MG63 (cell line): ENCODE results near the gene PLCG2. TPM values are rescaled to one million over a fixed set of nuclear protein-coding genes. Genes with fewer than 3 reads are reported as not detected.
"Not testable (repeated sequence)": the region's sequence is repeated elsewhere in the genome, so short reads cannot be mapped to it uniquely, and the experiment has no call there.

Source experiments
- DNase-seq: peaks from one replicate; pipeline ENCODE4 v3.0.0-alpha.2; 2020
- H3K27me3 ChIP-seq: fragments of 250-450 bp; sonication (Bioruptor Pico); 2 replicates; pipeline ENCODE4 v1.5.1; 2020; ENCODE audit warnings: mild to moderate bottlenecking, moderate library complexity
- H3K36me3 ChIP-seq: fragments of 250-450 bp; sonication (Bioruptor Pico); 2 replicates; pipeline ENCODE4 v1.5.1; 2020; ENCODE audit warnings: mild to moderate bottlenecking, moderate library complexity
- H3K4me3 ChIP-seq: fragments of 250-450 bp; sonication (Bioruptor Pico); 2 replicates; pipeline ENCODE4 v1.5.1; 2020; ENCODE audit warnings: mild to moderate bottlenecking, moderate library complexity
- H3K9me3 ChIP-seq: fragments of 250-450 bp; sonication (Bioruptor Pico); 2 replicates; pipeline ENCODE4 v1.5.1; 2020; ENCODE audit warnings: mild to moderate bottlenecking, moderate library complexity
- total RNA-seq: library from RNA; depleted of rRNA; stranded (reverse); fragments of >200 nt; shearing (Covaris generic); gene quantifications from 2 replicates; pipeline ENCODE4 v1.2.3, GENCODE V29; 2014; ENCODE audit warnings: low replicate concordance

PLCG2 gene
- total RNA-seq, 1 experiment from 2014 or later = 1.0 TPM

- no peak for DNase-seq
- no peaks in the 10 kb centered on the region for H3K36me3 ChIP-seq
- H3K9me3 ChIP-seq = no peaks in the 10 kb centered on the region
- no peaks in the 10 kb centered on the region for H3K27me3 ChIP-seq
- H3K4me3 ChIP-seq = peak overlapping the region; percentile 36
These were observed 32.5 kb upstream of the PLCG2 start for GRCh38 chr16:81746566-81746965.

DNA sequence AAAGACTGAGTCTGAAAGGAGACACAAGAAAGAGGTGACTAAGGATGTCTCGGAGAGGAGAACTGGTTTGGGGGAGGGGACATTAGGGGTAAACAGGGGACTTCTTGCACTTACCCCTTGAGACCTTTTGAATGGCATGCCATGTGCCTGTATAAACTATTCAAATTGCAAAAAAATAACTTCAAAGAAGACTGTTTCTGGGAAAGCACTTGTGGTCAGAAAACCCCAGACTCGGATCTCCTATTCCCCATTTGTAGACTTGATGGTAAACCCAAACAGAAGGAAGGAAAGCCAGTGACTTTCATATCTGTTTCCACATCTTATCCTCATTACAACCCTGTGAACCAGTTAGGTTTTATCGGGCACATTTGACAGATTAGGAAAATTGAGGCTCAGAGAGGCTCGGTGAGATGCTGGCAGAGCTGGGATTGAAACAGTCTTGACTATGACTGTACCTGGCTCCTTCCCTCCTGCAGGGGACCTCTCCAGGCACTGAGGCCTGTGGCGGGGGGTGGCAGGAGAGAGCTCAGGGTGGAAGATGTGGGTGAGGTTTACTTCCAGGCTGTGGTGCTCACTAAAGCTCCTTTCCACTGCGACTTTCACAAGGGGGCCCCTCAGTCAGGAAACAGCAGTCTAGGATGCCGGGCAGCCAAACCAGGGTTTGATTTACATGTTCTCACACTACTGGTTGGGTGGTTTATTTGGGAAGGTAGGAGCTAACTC is 30.5 kb upstream of the PLCG2 start:
- no peak for DNase-seq
- Histone ChIP-seq H3K4me3 (no peak overlapping the region), H3K9me3 (no peaks in the 10 kb centered on the region), H3K36me3 (no peaks in the 10 kb centered on the region), H3K27me3 (no peaks in the 10 kb centered on the region)

DNA sequence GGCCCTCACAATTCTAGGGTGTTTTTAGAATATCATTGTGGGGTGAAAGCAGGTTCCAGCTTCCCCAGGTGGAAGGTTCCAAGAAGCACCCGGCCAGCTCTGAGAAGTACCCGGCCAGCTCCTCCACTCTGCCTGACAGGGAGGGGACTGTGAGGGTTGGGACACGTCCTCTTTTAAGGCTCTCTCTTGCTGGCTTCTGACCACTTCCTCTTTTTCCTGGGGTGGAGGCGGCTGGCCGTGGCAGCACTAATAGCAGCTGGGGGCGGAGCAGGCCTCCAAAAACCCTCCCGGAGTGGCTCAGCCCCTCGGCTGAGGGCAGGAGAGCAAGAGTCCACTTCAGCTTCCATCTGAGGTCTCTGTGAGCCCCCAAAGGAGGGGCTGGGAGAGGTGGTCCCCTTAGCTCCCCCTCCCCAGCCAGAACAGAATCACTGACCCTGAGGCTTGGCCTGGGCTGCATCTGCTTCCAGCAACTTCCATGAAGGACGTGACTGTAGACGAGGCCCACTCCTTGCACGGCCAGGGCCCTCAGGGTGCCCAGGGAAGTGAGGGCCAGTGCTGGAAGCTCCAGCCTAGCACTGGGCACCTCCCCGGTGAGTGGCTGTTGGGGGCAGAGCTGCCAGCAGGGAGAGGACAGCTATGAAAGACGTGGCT is 26.7 kb upstream of the PLCG2 start:
- Histone ChIP-seq H3K36me3 (no peaks in the 10 kb centered on the region), H3K9me3 (no peaks in the 10 kb centered on the region), H3K4me3 (no peak overlapping the region), H3K27me3 (no peaks in the 10 kb centered on the region)
- no peak for DNase-seq

GRCh38 chr16:81752876-81753227 is 26.2 kb upstream of the PLCG2 start:
- H3K27me3 ChIP-seq = no peaks in the 10 kb centered on the region
- H3K36me3 ChIP-seq = no peaks in the 10 kb centered on the region
- no peak for DNase-seq
- H3K4me3 ChIP-seq = no peak overlapping the region
- H3K9me3 ChIP-seq = no peaks in the 10 kb centered on the region

DNA sequence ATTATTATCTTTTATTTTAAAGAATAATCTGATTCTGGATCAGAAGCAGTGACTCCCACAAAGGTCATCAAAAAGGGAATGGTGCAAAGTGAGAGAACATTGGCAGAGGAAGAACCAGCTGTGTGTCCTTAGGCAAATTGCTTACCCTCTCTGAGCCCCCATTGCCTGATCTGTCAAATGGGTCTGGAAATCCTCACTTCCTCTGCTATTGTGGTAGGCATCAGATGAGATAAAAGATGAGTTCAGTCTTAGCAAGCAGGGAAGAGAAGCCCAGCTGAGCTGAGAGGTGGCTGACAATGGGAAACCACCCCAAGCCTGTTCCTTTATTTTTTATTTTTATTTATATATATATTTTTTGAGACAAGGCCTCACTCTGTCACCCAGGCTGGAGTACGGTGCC is 24.2 kb upstream of the PLCG2 start:
- H3K36me3 ChIP-seq = no peaks in the 10 kb centered on the region
- no peak overlapping the region for H3K4me3 ChIP-seq
- H3K27me3 ChIP-seq = no peaks in the 10 kb centered on the region
- DNase-seq = no peak
- H3K9me3 ChIP-seq = no peaks in the 10 kb centered on the region

GRCh38 chr16:81755915-81756614 is 23.0 kb upstream of the PLCG2 start:
- no peaks in the 10 kb centered on the region for H3K9me3 ChIP-seq
- H3K27me3 ChIP-seq = no peaks in the 10 kb centered on the region
- H3K36me3 ChIP-seq = no peaks in the 10 kb centered on the region
- DNase-seq = no peak
- no peak overlapping the region for H3K4me3 ChIP-seq

- no peaks in the 10 kb centered on the region for H3K36me3 ChIP-seq
- DNase-seq = no peak
- H3K27me3 ChIP-seq = no peaks in the 10 kb centered on the region
- H3K9me3 ChIP-seq = no peaks in the 10 kb centered on the region
- no peak overlapping the region for H3K4me3 ChIP-seq
These were observed 22.3 kb upstream of the PLCG2 start for GRCh38 chr16:81756615-81757356.

- no peak for DNase-seq
- Histone ChIP-seq H3K27me3 (no peaks in the 10 kb centered on the region), H3K9me3 (no peaks in the 10 kb centered on the region), H3K36me3 (no peaks in the 10 kb centered on the region), H3K4me3 (no peak overlapping the region)
These were observed 20.7 kb upstream of the PLCG2 start for GRCh38 chr16:81758376-81758775.

DNA sequence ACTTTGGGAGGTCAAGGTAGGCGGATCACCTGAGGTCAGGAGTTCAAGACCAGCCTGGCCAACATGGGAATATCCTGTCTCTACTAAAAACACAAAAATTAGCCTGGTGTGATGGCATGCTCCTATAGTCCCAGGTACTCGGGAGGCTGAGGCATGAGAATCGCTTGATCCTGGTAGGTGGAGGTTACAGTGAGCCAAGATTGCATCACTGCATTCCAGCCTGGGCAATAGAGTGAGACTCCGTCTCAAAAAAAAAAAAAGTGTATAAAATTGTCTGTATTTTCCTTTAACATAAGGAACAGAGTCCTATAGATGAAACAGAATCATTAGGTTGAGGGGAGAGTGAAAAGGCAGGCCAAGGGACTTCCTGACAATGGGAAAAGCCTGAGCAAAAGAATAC is 16.8 kb upstream of the PLCG2 start:
- H3K27me3 ChIP-seq, H3K36me3 ChIP-seq, H3K9me3 ChIP-seq, H3K4me3 ChIP-seq, DNase-seq: not testable (repeated sequence)

DNA sequence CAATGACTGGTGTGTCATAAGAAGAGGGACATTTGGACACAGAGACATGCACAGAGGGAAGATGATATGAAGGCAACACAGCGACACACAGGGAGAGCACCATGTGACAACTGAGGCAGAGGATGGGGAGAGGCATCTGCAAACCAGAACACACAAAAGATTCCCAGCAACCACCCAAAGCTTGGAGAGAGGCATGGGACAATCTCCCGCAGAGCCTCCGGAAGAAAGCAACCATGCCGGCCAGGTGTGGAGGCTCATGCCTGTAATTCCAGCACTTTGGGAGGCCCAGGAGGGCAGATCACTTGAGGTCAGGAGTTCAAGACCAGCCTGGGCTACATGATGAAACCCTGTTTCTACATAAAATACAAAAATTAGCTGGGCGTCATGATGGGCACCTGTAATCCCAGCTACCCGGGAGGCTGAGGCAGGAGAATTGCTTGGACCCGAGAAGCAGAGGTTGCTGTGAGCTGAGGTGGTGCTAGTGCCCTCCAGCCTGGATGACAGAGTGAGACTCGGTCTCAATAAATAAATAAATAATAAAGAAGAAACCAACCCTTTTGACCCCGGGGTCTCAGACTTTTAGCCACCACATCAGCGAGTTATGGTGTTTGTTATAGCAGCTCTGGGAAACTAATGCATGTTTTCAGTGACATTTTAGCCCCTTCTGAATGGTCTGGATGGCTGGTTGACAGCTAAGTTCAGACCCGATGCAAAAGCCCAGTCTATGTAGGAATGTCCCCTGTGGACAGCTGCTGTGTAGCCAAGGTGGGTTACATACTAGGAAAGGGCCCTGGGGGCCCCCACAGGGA is 13.8 kb upstream of the PLCG2 start:
- H3K36me3 ChIP-seq = no peaks in the 10 kb centered on the region
- no peaks in the 10 kb centered on the region for H3K9me3 ChIP-seq
- peaks cover 2% of the 10 kb centered on the region; the same call in 1 of the 2 replicates for H3K27me3 ChIP-seq
- no peak for DNase-seq
- no peak overlapping the region for H3K4me3 ChIP-seq

GRCh38 chr16:81765969-81766368 is 13.1 kb upstream of the PLCG2 start:
- H3K36me3 ChIP-seq = no peaks in the 10 kb centered on the region

GRCh38 chr16:81767987-81768592 is 11.0 kb upstream of the PLCG2 start:
- peaks cover 2% of the 10 kb centered on the region; the same call in 1 of the 2 replicates for H3K27me3 ChIP-seq
- no peaks in the 10 kb centered on the region for H3K9me3 ChIP-seq
- no peak for DNase-seq
- H3K4me3 ChIP-seq = no peak overlapping the region
- H3K36me3 ChIP-seq = no peaks in the 10 kb centered on the region

More at GRCh38 chr16:81765969-81766368, 13.1 kb upstream of the PLCG2 start:
- Histone ChIP-seq H3K27me3 (peaks cover 2% of the 10 kb centered on the region; the same call in 1 of the 2 replicates), H3K4me3 (no peak overlapping the region), H3K9me3 (no peaks in the 10 kb centered on the region)
- DNase-seq = no peak

DNA sequence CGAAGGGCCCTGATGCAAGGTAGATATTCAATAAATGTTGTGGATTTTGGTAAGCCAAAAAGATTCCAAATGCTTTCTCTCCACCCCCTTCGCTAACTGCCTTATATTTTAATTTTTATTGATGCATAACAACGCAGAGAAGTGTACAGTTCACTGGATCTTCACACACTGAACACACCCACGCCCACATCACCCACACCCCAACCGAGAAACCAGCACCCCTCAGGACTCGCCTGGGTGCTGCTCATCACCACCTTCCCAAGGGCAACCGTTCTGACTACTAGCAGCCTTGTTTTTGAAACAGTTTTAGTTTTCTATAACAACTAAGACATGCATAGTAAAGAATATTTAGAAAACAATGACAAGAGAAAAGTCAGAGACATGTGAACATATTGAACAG is 9.1 kb upstream of the PLCG2 start:
- Histone ChIP-seq H3K27me3 (peaks cover under 1% of the 10 kb centered on the region; the same call in 1 of the 2 replicates), H3K9me3 (no peaks in the 10 kb centered on the region), H3K4me3 (no peak overlapping the region), H3K36me3 (no peaks in the 10 kb centered on the region)
- DNase-seq = no peak

GRCh38 chr16:81774348-81774747 is 4.7 kb upstream of the PLCG2 start:
- no peak overlapping the region for H3K4me3 ChIP-seq
- DNase-seq = no peak
- H3K36me3 ChIP-seq = no peaks in the 10 kb centered on the region
- H3K27me3 ChIP-seq = no peaks in the 10 kb centered on the region; the same call in 1 of the 2 replicates
- 0 out of 2 replicates have a peak, but pooled peaks cover 2% of the 10 kb centered on the region for H3K9me3 ChIP-seq

GRCh38 chr16:81775570-81775969 is 3.5 kb upstream of the PLCG2 start:
- peaks cover 10% of the 10 kb centered on the region for H3K27me3 ChIP-seq
- no peak overlapping the region for H3K4me3 ChIP-seq
- DNase-seq = no peak
- no peaks in the 10 kb centered on the region for H3K36me3 ChIP-seq
- H3K9me3 ChIP-seq = 0 out of 2 replicates have a peak, but pooled peaks cover 2% of the 10 kb centered on the region

GRCh38 chr16:81778231-81778630 is 860 bp upstream of the PLCG2 start:
- Histone ChIP-seq H3K27me3 (peaks cover 10% of the 10 kb centered on the region), H3K9me3 (0 out of 2 replicates have a peak, but pooled peaks cover 2% of the 10 kb centered on the region), H3K4me3 (no peak overlapping the region), H3K36me3 (no peaks in the 10 kb centered on the region)
- DNase-seq = no peak
